Jurkat, Clone E6-1 (cell line): ENCODE measurements around the gene LMTK3.
A peak's percentile ranks its signal among the peaks of the same experiment; 100 is the strongest.

Experiments used
- DNase-seq: peaks from one replicate; pipeline ENCODE4 v3.0.0-alpha.2; 2011; ENCODE audit warnings: low read depth, low spot score
- H3K4me3 ChIP-seq: 2 replicates; pipeline ENCODE4 v1.5.1; 2011; ENCODE audit warnings: mild to moderate bottlenecking, low read length, control low read depth, moderate library complexity

LMTK3 gene

GRCh38 chr19:48455171-48455907 lies 56.3 kb downstream of the LMTK3 start, which contains the start of gene KCNJ14:
TSS of gene KCNJ14 (plus strand) at chr19:48455574. CDS start at chr19:48461725, 6,151 bp downstream.
- DNase-seq = no peak
- H3K4me3 ChIP-seq = no peak within 1 kb of the TSS

- DNase-seq = no peak
- H3K4me3 ChIP-seq = no peak overlapping the region
Observed at GRCh38 chr19:48454150-48454730, 57.4 kb downstream of the LMTK3 start.

DNA sequence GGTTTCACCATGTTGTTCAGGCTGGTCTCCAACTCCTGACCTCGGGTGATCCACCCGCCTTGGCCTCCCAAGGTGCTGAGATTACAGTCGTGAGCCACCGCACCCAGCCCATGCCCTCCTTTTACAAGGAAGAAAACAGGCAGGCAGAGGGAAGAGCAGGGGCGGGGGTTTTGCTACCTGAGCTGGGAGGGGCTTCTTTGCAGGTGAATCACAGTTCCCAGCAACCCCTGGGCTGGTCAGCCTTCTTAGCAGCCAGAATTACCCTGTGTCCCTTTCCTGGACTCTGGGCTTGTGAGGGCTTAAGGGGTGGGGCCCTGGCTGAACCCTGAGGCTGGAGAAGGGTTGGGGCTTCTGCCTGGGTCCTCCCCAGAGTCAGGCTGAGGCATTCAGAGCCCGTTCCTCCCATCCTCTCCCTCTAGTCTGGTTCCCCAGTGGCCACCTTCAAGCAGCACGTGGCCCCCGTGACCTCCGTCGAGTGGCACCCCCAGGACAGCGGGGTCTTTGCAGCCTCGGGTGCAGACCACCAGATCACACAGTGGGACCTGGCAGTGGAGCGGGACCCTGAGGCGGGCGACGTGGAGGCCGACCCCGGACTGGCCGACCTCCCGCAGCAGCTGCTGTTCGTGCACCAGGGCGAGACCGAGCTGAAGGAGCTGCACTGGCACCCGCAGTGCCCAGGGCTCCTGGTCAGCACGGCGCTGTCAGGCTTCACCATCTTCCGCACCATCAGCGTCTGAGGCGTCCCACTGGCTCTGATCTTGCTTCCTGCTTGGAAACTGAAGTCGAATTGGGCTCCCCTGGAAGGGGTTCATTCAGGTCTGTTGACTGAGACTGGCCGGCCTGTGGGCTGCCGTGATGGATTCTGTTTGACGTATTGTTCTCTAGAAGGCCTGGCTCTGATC lies 59.1 kb downstream of the LMTK3 start:
- DNase-seq = no peak
- H3K4me3 ChIP-seq = no peak overlapping the region

DNA sequence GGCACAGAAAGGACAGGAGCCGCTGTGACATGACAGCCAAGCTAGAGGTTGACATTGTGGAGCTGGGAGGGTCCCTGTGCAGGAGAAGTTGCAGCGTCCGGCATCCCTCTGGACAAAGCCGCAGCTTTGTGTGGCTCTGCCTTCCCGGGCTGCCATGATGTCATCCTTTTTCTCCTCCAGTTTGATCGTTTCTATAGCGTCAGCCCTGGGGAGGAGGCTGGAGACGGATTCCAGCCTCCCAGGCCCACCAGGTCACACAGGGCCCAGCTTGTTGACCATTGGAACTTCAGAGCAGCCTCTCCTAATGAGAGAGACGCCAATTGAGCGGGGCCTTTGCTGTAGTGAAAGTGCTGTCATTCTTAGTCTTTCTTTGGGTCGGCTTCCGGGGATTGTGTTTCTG lies 60.0 kb downstream of the LMTK3 start:
- DNase-seq = no peak
- H3K4me3 ChIP-seq = no peak overlapping the region

GRCh38 chr19:48450863-48451262 lies 60.8 kb downstream of the LMTK3 start:
- H3K4me3 ChIP-seq = no peak overlapping the region
- no peak for DNase-seq

GRCh38 chr19:48450441-48450840 lies 61.2 kb downstream of the LMTK3 start:
- DNase-seq = no peak

DNA sequence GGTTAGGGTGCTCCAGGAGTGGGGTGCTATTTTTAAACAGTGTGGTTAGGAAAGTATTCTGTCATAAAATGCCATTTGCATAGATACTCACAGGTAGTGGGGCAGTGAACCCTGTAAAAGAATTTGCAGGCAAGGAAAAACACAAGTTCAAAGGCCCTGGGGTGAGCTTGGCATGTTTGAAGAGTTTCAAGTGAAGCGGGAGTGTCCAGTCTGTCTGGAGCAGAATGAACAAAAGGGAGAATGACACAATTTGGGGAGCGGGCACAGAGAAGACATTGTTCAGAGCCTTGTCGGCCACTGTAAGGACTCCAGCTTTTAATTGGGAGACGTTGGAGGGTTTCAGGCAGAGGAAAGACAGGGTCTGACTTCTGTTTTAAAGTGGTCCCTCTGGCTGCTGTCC lies 63.1 kb downstream of the LMTK3 start:
- no peak overlapping the region for H3K4me3 ChIP-seq
- DNase-seq = no peak

More at GRCh38 chr19:48450441-48450840, 61.2 kb downstream of the LMTK3 start:
- H3K4me3 ChIP-seq = no peak overlapping the region

- no peak for DNase-seq
- H3K4me3 ChIP-seq = peak overlapping the region; percentile 98
Observed at GRCh38 chr19:48446579-48446978, 65.1 kb downstream of the LMTK3 start.

- DNase-seq = peak; percentile 99
- H3K4me3 ChIP-seq = peak within 1 kb of the TSS; percentile 98
Observed at GRCh38 chr19:48445606-48446481, 65.8 kb downstream of the LMTK3 start, which contains the start of gene GRWD1. TSS of gene GRWD1 (plus strand) at chr19:48445983. CDS start at chr19:48446006, 23 bp downstream.

DNA sequence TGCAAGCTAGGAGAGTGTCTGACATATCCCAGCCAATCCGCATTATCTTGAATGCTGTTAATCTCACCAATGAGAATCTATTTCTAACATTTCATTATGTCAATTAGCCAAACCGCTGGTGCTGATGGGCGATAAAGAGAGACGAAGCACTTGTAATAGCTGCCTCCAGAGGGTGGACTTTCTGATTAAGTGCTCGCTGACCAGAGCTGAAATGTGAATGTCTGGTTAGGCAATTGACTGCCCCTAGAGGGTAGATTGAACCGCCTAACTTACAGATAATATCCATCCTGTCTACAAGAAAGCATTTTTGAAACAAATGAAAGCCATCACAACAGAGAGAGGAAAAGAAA lies 66.4 kb downstream of the LMTK3 start:
- peak; percentile 32 for DNase-seq

DNA sequence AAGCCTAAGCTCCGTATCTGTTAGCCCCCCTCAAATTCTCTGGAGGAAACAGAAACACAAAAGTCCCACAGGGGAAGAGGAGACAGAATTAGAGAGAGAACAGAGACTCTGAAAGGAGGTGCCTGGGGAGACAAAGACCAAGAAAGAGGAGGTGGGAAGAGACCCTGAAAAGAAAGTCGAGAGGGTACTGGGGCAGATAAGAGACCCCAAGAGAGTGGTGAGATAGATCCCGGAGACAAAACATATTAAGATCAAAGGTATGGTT lies 66.8 kb downstream of the LMTK3 start:
- peak overlapping the region; percentile 98 for H3K4me3 ChIP-seq
- DNase-seq = no peak

More for the DNA sequence above, 66.4 kb downstream of the LMTK3 start:
- peak overlapping the region; percentile 98 for H3K4me3 ChIP-seq

DNA sequence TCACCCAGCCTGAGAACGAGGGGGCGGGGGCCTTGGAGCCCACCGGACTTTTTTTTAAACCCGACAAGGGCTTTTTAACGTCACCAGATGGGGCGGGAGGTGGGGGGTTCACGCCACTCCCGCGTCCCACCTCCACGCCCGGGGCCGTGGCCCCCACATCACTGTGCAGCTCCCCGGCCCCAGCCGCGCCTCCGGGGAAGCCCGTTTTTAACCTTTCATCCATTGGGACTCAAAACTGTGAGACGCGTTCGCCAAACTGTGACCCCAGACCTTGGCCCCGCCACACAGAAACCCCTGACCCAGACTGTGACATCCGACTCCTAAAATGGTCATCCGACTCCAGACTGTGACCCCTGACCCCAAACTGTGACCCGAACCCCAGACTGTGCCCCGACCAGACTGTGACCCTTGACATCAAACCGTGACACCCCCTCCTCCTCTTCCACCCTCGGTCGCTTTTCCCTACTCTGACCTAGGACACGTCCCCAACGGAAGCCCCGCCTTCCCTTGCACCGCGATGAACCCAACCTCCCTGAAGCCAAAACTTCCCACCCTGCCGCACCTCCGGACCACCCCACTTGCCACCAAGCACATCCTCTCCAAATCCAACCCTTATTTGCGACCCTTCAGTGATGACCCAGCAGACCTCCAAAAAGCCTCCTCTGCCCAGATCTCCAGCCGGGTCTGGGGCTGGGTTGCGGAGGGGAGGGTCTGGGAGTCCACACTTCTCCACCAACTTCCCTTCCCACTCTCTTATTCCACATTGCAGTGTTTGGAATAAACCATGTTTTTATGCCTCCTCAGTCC lies 67.3 kb downstream of the LMTK3 start:
- peak overlapping the region; percentile 98 for H3K4me3 ChIP-seq
- DNase-seq = no peak

DNA sequence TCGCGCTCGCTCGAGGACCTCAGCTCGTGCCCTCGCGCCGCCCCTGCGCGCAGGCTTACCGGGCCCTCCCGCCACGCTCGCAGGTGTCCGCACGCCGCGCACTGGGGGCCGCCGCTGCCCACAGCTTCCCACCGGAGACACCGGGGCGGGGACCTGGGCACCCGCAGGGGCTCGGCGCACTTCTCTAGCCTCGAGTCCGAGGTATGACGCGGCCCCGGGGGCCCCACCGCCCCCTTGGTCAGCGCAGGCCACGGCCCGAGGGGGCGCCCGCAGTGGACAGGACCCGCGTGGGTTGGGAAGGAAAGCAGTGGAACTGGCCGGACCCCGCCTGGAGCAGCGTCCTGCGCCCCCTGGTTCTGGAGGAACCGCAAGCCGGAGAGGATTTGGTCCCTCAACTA lies 67.9 kb downstream of the LMTK3 start:
- DNase-seq = no peak
- H3K4me3 ChIP-seq = no peak overlapping the region

DNA sequence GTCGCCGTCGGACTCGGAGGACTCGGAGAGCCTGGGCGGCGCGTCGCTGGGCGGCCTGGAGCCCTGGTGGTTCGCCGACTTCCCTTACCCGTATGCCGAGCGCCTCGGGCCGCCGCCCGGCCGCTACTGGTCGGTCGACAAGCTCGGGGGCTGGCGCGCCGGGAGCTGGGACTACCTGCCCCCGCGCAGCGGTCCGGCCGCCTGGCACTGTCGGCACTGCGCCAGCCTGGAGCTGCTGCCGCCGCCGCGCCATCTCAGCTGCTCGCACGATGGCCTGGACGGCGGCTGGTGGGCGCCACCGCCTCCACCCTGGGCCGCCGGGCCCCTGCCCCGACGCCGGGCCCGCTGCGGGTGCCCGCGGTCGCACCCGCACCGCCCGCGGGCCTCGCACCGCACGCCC lies 68.4 kb downstream of the LMTK3 start:
- H3K4me3 ChIP-seq = no peak overlapping the region
- DNase-seq = no peak

DNA sequence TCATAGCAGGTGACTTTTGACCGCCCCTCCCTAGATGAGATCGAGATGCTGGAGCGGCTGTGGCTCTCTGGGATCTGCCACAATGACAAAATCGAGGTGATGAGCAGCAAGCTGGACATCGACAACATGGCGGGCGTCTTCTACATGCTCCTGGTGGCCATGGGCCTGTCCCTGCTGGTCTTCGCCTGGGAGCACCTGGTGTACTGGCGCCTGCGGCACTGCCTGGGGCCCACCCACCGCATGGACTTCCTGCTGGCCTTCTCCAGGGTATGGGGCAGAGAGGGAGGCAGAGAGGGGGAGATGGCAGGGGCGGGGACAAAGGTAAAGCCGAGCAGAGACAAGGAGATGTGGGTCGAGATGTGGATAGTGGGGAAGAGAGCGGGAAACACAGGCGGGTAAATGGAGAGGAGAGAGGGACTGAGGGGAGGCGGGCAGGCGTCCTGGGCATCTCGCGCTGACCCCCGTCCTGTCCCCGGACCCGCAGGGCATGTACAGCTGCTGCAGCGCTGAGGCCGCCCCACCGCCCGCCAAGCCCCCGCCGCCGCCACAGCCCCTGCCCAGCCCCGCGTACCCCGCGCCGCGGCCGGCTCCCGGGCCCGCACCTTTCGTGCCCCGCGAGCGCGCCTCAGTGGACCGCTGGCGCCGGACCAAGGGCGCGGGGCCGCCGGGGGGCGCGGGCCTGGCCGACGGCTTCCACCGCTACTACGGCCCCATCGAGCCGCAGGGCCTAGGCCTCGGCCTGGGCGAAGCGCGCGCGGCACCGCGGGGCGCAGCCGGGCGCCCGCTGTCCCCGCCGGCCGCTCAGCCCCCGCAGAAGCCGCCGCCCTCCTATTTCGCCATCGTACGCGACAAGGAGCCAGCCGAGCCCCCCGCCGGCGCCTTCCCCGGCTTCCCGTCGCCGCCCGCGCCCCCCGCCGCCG lies 69.3 kb downstream of the LMTK3 start:
- DNase-seq = no peak
- H3K4me3 ChIP-seq = no peak overlapping the region

- no peak for DNase-seq
- H3K4me3 ChIP-seq = no peak overlapping the region
Observed at GRCh38 chr19:48441360-48442050, 70.1 kb downstream of the LMTK3 start.

- H3K4me3 ChIP-seq = no peak overlapping the region
- no peak for DNase-seq
Observed at GRCh38 chr19:48436586-48436985, 75.0 kb downstream of the LMTK3 start.
